Measurements from ENCODE around the gene LEF1. TPM values are rescaled to one million over a fixed set of nuclear protein-coding genes. Genes with fewer than 3 reads are reported as not detected.
"Not testable (repeated sequence)": the region's sequence is repeated elsewhere in the genome, so short reads cannot be mapped to it uniquely, and the experiment has no call there.

LEF1 gene
- total RNA-seq, 1 donor from 2014 or later = 4.2 TPM

GRCh38 chr4:108051343-108051742 lies 117.4 kb downstream of the LEF1 start:
- H3K4me3 ChIP-seq (ENCODE audit: low read depth, low read length) = no peak overlapping the region
- DNase-seq (ENCODE audit: low read depth) = no peak
- no peak for TF ChIP-seq CTCF (conservative IDR thresholded peaks at IDR 0.05; ENCODE audit: low read depth, low read length)

GRCh38 chr4:108050166-108051111 lies 118.3 kb downstream of the LEF1 start:
- DNase-seq (ENCODE audit: low read depth); H3K4me3 ChIP-seq (ENCODE audit: low read depth, low read length): not testable (repeated sequence)

GRCh38 chr4:108049406-108049805 lies 119.3 kb downstream of the LEF1 start:
- H3K4me3 ChIP-seq (ENCODE audit: low read depth, low read length) = no peak overlapping the region
- no peak for TF ChIP-seq CTCF (conservative IDR thresholded peaks at IDR 0.05; ENCODE audit: low read depth, low read length)
- DNase-seq (ENCODE audit: low read depth) = no peak

GRCh38 chr4:108048997-108049396 lies 119.7 kb downstream of the LEF1 start:
- DNase-seq (ENCODE audit: low read depth) = no peak
- TF ChIP-seq CTCF (conservative IDR thresholded peaks at IDR 0.05; ENCODE audit: low read depth, low read length) = no peak
- no peak overlapping the region for H3K4me3 ChIP-seq (ENCODE audit: low read depth, low read length)

GRCh38 chr4:108048157-108048556 lies 120.6 kb downstream of the LEF1 start:
- TF ChIP-seq CTCF (conservative IDR thresholded peaks at IDR 0.05; ENCODE audit: low read depth, low read length) = no peak

GRCh38 chr4:108047199-108047598 lies 121.5 kb downstream of the LEF1 start:
- H3K4me3 ChIP-seq (ENCODE audit: low read depth, low read length) = no peak overlapping the region
- no peak for DNase-seq (ENCODE audit: low read depth)
- TF ChIP-seq CTCF (conservative IDR thresholded peaks at IDR 0.05; ENCODE audit: low read depth, low read length) = no peak

More at GRCh38 chr4:108048157-108048556, 120.6 kb downstream of the LEF1 start:
- no peak overlapping the region for H3K4me3 ChIP-seq (ENCODE audit: low read depth, low read length)
- no peak for DNase-seq (ENCODE audit: low read depth)

GRCh38 chr4:108045687-108046024 lies 123.1 kb downstream of the LEF1 start:
- TF ChIP-seq CTCF (conservative IDR thresholded peaks at IDR 0.05; ENCODE audit: low read depth, low read length) = no peak

More at GRCh38 chr4:108045687-108046024, 123.1 kb downstream of the LEF1 start:
- DNase-seq (ENCODE audit: low read depth) = no peak
- H3K4me3 ChIP-seq (ENCODE audit: low read depth, low read length) = no peak overlapping the region
